Hepatocyte (in vitro differentiated cells): ENCODE measurements around the gene RDH5.

Experiments
- EZH2 ChIP-seq: fragments of 200-600 bp; sonication (generic); IDR thresholded peaks from 2 replicates; pipeline ENCODE4 v1.6.1; 2016; ENCODE audit warnings: antibody characterized with exemption, mild to moderate bottlenecking, borderline replicate concordance
- TF ChIP-seq, protein P1 (sequence below): fragments of 200-600 bp; sonication (generic); IDR thresholded peaks from 2 replicates; pipeline ENCODE4 v1.5.1; 2016; ENCODE audit warnings: antibody characterized with exemption, mild to moderate bottlenecking; ENCODE audit not compliant: poor library complexity

DNA sequence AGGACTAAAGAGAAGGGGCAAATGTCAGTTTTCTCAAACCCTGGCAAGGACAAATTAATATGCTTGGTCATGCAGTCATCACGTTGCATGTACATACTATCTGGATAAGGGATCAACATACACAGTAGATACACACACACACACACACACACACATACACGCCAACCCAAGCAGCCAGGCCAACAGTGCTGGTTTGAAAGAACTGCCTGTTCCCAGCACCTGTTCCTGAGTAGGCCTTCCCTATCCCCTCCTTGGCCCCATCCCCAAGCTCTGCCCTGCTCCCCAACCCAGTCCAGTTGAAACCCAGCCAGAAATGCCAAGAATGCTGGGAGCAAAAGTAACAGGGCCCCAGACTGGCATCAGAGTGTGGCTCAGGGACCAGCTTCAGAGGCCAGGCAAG lies 16.9 kb upstream of the RDH5 start:
- TF ChIP-seq, protein P1, sequence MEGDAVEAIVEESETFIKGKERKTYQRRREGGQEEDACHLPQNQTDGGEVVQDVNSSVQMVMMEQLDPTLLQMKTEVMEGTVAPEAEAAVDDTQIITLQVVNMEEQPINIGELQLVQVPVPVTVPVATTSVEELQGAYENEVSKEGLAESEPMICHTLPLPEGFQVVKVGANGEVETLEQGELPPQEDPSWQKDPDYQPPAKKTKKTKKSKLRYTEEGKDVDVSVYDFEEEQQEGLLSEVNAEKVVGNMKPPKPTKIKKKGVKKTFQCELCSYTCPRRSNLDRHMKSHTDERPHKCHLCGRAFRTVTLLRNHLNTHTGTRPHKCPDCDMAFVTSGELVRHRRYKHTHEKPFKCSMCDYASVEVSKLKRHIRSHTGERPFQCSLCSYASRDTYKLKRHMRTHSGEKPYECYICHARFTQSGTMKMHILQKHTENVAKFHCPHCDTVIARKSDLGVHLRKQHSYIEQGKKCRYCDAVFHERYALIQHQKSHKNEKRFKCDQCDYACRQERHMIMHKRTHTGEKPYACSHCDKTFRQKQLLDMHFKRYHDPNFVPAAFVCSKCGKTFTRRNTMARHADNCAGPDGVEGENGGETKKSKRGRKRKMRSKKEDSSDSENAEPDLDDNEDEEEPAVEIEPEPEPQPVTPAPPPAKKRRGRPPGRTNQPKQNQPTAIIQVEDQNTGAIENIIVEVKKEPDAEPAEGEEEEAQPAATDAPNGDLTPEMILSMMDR: no peak
- no peak for TF ChIP-seq EZH2
